AG04450 (cell line): ENCODE measurements around the gene TMEM240. TPM values are rescaled to one million over a fixed set of nuclear protein-coding genes. Genes with fewer than 3 reads are reported as not detected.
"Not testable (repeated sequence)": the region's sequence is repeated elsewhere in the genome, so short reads cannot be mapped to it uniquely, and the experiment has no call there.

ENCODE experiments used
- CTCF ChIA-PET: fragments of 300-600, 350-600 bp; formaldehyde crosslinking; extraction: SDS; loops from one replicate; lab custom pipeline; 2022; ENCODE audit warnings: antibody characterized with exemption, inconsistent platforms; lab: Charles Lee
- POLR2A ChIA-PET: fragments of 350-600 bp; formaldehyde crosslinking; extraction: SDS; loops from one replicate; lab custom pipeline; 2021; ENCODE audit warnings: antibody characterized with exemption, inconsistent platforms; lab: Yijun Ruan, JAX
- DNase-seq: peaks from one replicate; pipeline ENCODE4 v3.0.0-alpha.2; 2011; ENCODE audit warnings: low read depth, low spot score
- H3K27ac ChIP-seq: one replicate; pipeline ENCODE4 v1.5.1; 2012; ENCODE audit warnings: low read depth, low read length, control low read depth
- H3K27me3 ChIP-seq: one replicate; pipeline ENCODE4 v1.6.0; 2012; ENCODE audit warnings: low read length; ENCODE audit not compliant: control insufficient read depth, insufficient read depth
- H3K4me3 ChIP-seq: 2 replicates; pipeline ENCODE4 v1.5.1; 2011; ENCODE audit warnings: mild to moderate bottlenecking, low read depth, low read length, control low read depth
- H3K9me3 ChIP-seq: 2 replicates; pipeline ENCODE4 v1.5.1; 2012; ENCODE audit warnings: low read length; ENCODE audit not compliant: control insufficient read depth, insufficient read depth
- CTCF ChIP-seq: IDR thresholded peaks from 2 replicates; pipeline ENCODE4 v1.5.1; 2011; ENCODE audit warnings: low read depth, low read length, control low read depth, inconsistent platforms
- polyA plus RNA-seq: library from polyadenylated mRNA; depleted of rRNA; stranded (reverse); fragments of >200 nt; gene quantifications from 2 replicates; pipeline ENCODE4 v1.2.3, GENCODE V29; 2011

TMEM240 gene
- polyA plus RNA-seq, 1 experiment = 5.1 TPM

GRCh38 chr1:1505366-1505798 is 35.0 kb downstream of the TMEM240 start:
- CTCF ChIA-PET = interaction anchor here (1.1 to 1.2 kb wide), 4 partner anchors 11 to 103 kb away, joined by 3 to 4 read pairs (median 3); no protein-coding TSS in a partner anchor
- H3K27ac ChIP-seq = peak overlapping the region; percentile 21
- not testable (repeated sequence) for H3K9me3 ChIP-seq, H3K4me3 ChIP-seq, H3K27me3 ChIP-seq, DNase-seq
- POLR2A ChIA-PET = interaction anchor here (1.0 kb wide), 1 partner anchor 106 kb away, joined by 3 read pairs; the partner anchor contains the start of gene CCNL2
- TF ChIP-seq CTCF = peak; percentile 17

- peak; percentile 59 for TF ChIP-seq CTCF
- not testable (repeated sequence) for H3K9me3 ChIP-seq, H3K27ac ChIP-seq, DNase-seq, H3K27me3 ChIP-seq, H3K4me3 ChIP-seq
- ChIA-PET CTCF (interaction anchor here (0.7 to 1.2 kb wide), 5 partner anchors 11 to 102 kb away, joined by 3 to 4 read pairs (median 3); no protein-coding TSS in a partner anchor), POLR2A (interaction anchor here (0.7 to 1.2 kb wide), 4 partner anchors 10 to 110 kb away, joined by 3 read pairs; partner anchors contain the start of genes CCNL2 and MIB2)
Measured at GRCh38 chr1:1504777-1505365, 35.6 kb downstream of the TMEM240 start.

GRCh38 chr1:1495461-1495975 is 44.9 kb downstream of the TMEM240 start:
- CTCF ChIA-PET, H3K27ac ChIP-seq, H3K27me3 ChIP-seq, DNase-seq, H3K4me3 ChIP-seq: not testable (repeated sequence)
- peaks cover 25% of the 10 kb centered on the region for H3K9me3 ChIP-seq
- POLR2A ChIA-PET = interaction anchor here (1.1 kb wide), 1 partner anchor 9 kb away, joined by 3 read pairs; no protein-coding TSS in a partner anchor

GRCh38 chr1:1494311-1494710 is 46.1 kb downstream of the TMEM240 start:
- ChIA-PET CTCF (interaction anchor here (1.0 kb wide), 1 partner anchor 10 kb away, joined by 3 read pairs; no protein-coding TSS in a partner anchor), POLR2A (interaction anchor here (1.1 kb wide), 1 partner anchor 10 kb away, joined by 3 read pairs; no protein-coding TSS in a partner anchor)
- H3K27ac ChIP-seq, H3K4me3 ChIP-seq, H3K27me3 ChIP-seq, DNase-seq: not testable (repeated sequence)
- peaks cover 34% of the 10 kb centered on the region for H3K9me3 ChIP-seq

GRCh38 chr1:1491601-1492000 is 48.8 kb downstream of the TMEM240 start:
- CTCF ChIA-PET = no interaction called here

More at GRCh38 chr1:1491601-1492000, 48.8 kb downstream of the TMEM240 start:
- no peak for DNase-seq
- H3K9me3 ChIP-seq = peaks cover 34% of the 10 kb centered on the region
- no peaks in the 10 kb centered on the region for H3K27me3 ChIP-seq
- POLR2A ChIA-PET = no interaction called here
- no peak overlapping the region for H3K27ac ChIP-seq
- no peak overlapping the region for H3K4me3 ChIP-seq
- TF ChIP-seq CTCF = no peak
